VCaP (cell line): ENCODE data around the gene RHEBL1.

Experiments
- H3K27ac ChIP-seq: fragments of 450-650 bp; 2 replicates; pipeline ENCODE4 v1.5.1; 2017
- TF ChIP-seq, protein P1 (sequence below): fragments of 450-650 bp; conservative IDR thresholded peaks from 2 replicates; pipeline ENCODE4 v1.5.1; 2017; ENCODE audit warnings: mild to moderate bottlenecking, moderate library complexity

The RHEBL1 gene

GRCh38 chr12:49093792-49094159, 24.0 kb upstream of the RHEBL1 start:
- TF ChIP-seq, protein P1, sequence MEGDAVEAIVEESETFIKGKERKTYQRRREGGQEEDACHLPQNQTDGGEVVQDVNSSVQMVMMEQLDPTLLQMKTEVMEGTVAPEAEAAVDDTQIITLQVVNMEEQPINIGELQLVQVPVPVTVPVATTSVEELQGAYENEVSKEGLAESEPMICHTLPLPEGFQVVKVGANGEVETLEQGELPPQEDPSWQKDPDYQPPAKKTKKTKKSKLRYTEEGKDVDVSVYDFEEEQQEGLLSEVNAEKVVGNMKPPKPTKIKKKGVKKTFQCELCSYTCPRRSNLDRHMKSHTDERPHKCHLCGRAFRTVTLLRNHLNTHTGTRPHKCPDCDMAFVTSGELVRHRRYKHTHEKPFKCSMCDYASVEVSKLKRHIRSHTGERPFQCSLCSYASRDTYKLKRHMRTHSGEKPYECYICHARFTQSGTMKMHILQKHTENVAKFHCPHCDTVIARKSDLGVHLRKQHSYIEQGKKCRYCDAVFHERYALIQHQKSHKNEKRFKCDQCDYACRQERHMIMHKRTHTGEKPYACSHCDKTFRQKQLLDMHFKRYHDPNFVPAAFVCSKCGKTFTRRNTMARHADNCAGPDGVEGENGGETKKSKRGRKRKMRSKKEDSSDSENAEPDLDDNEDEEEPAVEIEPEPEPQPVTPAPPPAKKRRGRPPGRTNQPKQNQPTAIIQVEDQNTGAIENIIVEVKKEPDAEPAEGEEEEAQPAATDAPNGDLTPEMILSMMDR: no peak
- no peak overlapping the region for H3K27ac ChIP-seq

GRCh38 chr12:49092816-49093406, 23.1 kb upstream of the RHEBL1 start:
- H3K27ac ChIP-seq: no peak overlapping the region

DNA sequence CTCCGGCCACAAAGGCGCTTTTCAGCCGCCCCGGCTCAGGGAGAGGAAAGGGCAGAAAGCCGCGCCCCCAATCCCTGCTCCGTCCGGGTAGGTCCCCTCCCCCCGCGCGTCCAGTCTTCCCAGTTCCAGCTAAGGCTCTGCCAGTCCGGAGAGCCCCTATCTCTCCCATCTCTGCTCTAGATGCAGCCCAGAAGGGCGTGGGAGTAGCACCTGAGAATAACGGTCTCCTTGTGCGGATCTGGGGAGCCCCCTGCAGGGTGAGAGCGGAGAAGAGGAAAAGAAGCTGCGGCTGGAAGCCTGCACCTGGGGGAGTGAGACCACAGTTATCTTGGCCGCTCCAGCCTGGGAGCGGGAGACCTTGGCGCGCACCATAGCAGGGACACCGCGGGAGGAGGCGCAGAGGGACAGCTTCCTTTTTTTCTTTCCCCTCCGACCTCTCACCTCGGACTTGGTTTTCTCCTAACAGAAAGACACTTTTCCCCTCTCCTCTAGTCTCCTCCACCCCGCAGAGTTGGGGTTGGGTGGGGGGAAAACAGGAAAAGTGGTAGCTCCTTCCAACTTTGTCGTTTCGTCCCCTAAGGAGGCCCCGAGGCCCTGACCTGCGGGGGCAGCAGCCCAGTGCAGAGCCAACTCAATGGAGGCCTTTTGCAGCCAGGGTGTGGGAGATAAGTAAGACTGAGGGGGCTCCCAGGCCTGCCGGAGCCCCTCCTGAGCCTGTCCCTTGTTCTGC, 22.5 kb upstream of the RHEBL1 start:
- TF ChIP-seq, protein P1: peak; percentile 57
- no peak overlapping the region for H3K27ac ChIP-seq

More at GRCh38 chr12:49092816-49093406, 23.1 kb upstream of the RHEBL1 start:
- TF ChIP-seq, protein P1: no peak

GRCh38 chr12:49091836-49092085, 22.0 kb upstream of the RHEBL1 start:
- H3K27ac ChIP-seq: no peak overlapping the region
- TF ChIP-seq, protein P1: no peak

GRCh38 chr12:49091056-49091835, 21.5 kb upstream of the RHEBL1 start:
- H3K27ac ChIP-seq: no peak overlapping the region
- TF ChIP-seq, protein P1: no peak

GRCh38 chr12:49089821-49090773, 20.3 kb upstream of the RHEBL1 start:
- TF ChIP-seq, protein P1: peak; percentile 56
- no peak overlapping the region for H3K27ac ChIP-seq
